HG03039 (cell line): Measurements from ENCODE around the gene COL23A1.

Source experiments
- ATAC-seq: cut with Tn5 transposase; IDR thresholded peaks from one replicate; pipeline ENCODE4 v1.9.1; 2021; ENCODE audit warnings: mild to moderate bottlenecking, moderate library complexity; ENCODE audit not compliant: unreplicated experiment

The COL23A1 gene

GRCh38 chr5:178478370-178478769 is 111.8 kb downstream of the COL23A1 start:
- ATAC-seq = no peak

- ATAC-seq = no peak
Measured at GRCh38 chr5:178477802-178478201, 112.4 kb downstream of the COL23A1 start.

GRCh38 chr5:178476972-178477754 is 113.0 kb downstream of the COL23A1 start:
- ATAC-seq = no peak

- ATAC-seq = no peak
Measured at GRCh38 chr5:178476531-178476930, 113.7 kb downstream of the COL23A1 start.

GRCh38 chr5:178475422-178475821 is 114.8 kb downstream of the COL23A1 start:
- no peak for ATAC-seq

- ATAC-seq = no peak
Measured at GRCh38 chr5:178474562-178475184, 115.5 kb downstream of the COL23A1 start.

GRCh38 chr5:178473854-178474253 is 116.3 kb downstream of the COL23A1 start:
- no peak for ATAC-seq

- no peak for ATAC-seq
Measured at GRCh38 chr5:178472138-178472537, 118.1 kb downstream of the COL23A1 start.

- ATAC-seq = no peak
Measured at GRCh38 chr5:178471711-178472110, 118.5 kb downstream of the COL23A1 start.

- no peak for ATAC-seq
Measured at GRCh38 chr5:178470760-178471025, 119.5 kb downstream of the COL23A1 start.

- ATAC-seq = no peak
Measured at GRCh38 chr5:178469975-178470759, 120.0 kb downstream of the COL23A1 start.

GRCh38 chr5:178469011-178469974 is 120.9 kb downstream of the COL23A1 start:
- no peak for ATAC-seq

- ATAC-seq = no peak
Measured at GRCh38 chr5:178468196-178468685, 122.0 kb downstream of the COL23A1 start.

GRCh38 chr5:178467568-178468195 is 122.5 kb downstream of the COL23A1 start:
- no peak for ATAC-seq

GRCh38 chr5:178467205-178467567 is 123.0 kb downstream of the COL23A1 start:
- ATAC-seq = no peak

- ATAC-seq = no peak
Measured at GRCh38 chr5:178466342-178466741, 123.9 kb downstream of the COL23A1 start.

- ATAC-seq = no peak
Measured at GRCh38 chr5:178465861-178466288, 124.3 kb downstream of the COL23A1 start.

GRCh38 chr5:178465228-178465860 is 124.8 kb downstream of the COL23A1 start:
- ATAC-seq = no peak

- ATAC-seq = no peak
Measured at GRCh38 chr5:178464431-178465048, 125.7 kb downstream of the COL23A1 start.
